IMR-90 (cell line): ENCODE results near the gene NUAK1. TPM values are rescaled to one million over a fixed set of nuclear protein-coding genes. Genes with fewer than 3 reads are reported as not detected.

Experiments used
- ATAC-seq: fragments of 200-7000 bp; cut with Tn5 transposase; 2 replicates; pipeline ENCODE4 v1.9.1; 2020; ENCODE audit warnings: low read depth, mild to moderate bottlenecking, moderate library complexity
- BruUV-seq: library from RNA; stranded (reverse); fragments of 400-500 nt; replicated peaks from 2 replicates; lab custom pipeline; 2021; lab: Mats Ljungman, UMichigan
- CTCF ChIA-PET: fragments of 300-600 bp; formaldehyde crosslinking; extraction: SDS; loops from one replicate; lab custom pipeline; 2021; ENCODE audit warnings: antibody characterized with exemption; lab: Yijun Ruan, JAX
- POLR2A ChIA-PET: fragments of 300-600 bp; sonication (Branson Sonifier 250); formaldehyde crosslinking; loops from one replicate; lab custom pipeline; 2022; ENCODE audit warnings: antibody characterized with exemption; ENCODE audit not compliant: unreplicated experiment; lab: Charles Lee
- DNase-seq: peaks from one replicate; pipeline ENCODE4 v3.0.0; 2013
- H2AFZ ChIP-seq: replicated peaks from 2 replicates; pipeline ENCODE3; 2013; ENCODE audit warnings: low read length, mild to moderate bottlenecking; ENCODE audit not compliant: poor library complexity
- H2AK5ac ChIP-seq: 2 replicates; pipeline ENCODE4 v1.6.1; 2013; ENCODE audit warnings: low read depth, low read length, inconsistent platforms
- H2AK9ac ChIP-seq: replicated peaks from 2 replicates; pipeline ENCODE3; 2013; ENCODE audit warnings: mild to moderate bottlenecking, low read depth, low read length, moderate library complexity; ENCODE audit not compliant: poor library complexity
- H2BK120ac ChIP-seq: 2 replicates; pipeline ENCODE4 v1.6.1; 2013; ENCODE audit warnings: low read depth, low read length, inconsistent platforms
- H2BK15ac ChIP-seq: 3 replicates; pipeline ENCODE4 v1.6.1; 2013; ENCODE audit warnings: low read depth, low read length, inconsistent platforms
- H2BK20ac ChIP-seq: 2 replicates; pipeline ENCODE4 v1.6.1; 2013; ENCODE audit warnings: low read depth, mild to moderate bottlenecking, inconsistent platforms, low read length, moderate library complexity
- H2BK5ac ChIP-seq: 2 replicates; pipeline ENCODE4 v1.6.1; 2013; ENCODE audit warnings: mild to moderate bottlenecking, low read depth, low read length, inconsistent platforms; ENCODE audit not compliant: poor library complexity, severe bottlenecking
- H3K14ac ChIP-seq: replicated peaks from 2 replicates; pipeline ENCODE4 v1.6.1; 2013; ENCODE audit warnings: low read depth, low read length, inconsistent platforms
- H3K18ac ChIP-seq: 2 replicates; pipeline ENCODE4 v1.6.1; 2013; ENCODE audit warnings: low read depth, low read length, control low read depth
- H3K23ac ChIP-seq: 2 replicates; pipeline ENCODE4 v1.6.1; 2013; ENCODE audit warnings: low read depth, low read length, inconsistent platforms
- H3K27ac ChIP-seq: 2 replicates; pipeline ENCODE4 v1.5.1; 2013; ENCODE audit warnings: mild to moderate bottlenecking, control low read depth, low read length; ENCODE audit not compliant: insufficient read depth
- H3K27me3 ChIP-seq: 2 replicates; pipeline ENCODE4 v1.6.1; 2013; ENCODE audit warnings: low read length; ENCODE audit not compliant: control insufficient read depth, insufficient read depth
- H3K36me3 ChIP-seq: 2 replicates; pipeline ENCODE4 v1.6.1; 2013; ENCODE audit warnings: low read length, mixed read lengths; ENCODE audit not compliant: control insufficient read depth, insufficient read depth
- H3K4ac ChIP-seq: 2 replicates; pipeline ENCODE4 v1.6.1; 2013; ENCODE audit warnings: low read depth, low read length, inconsistent platforms
- H3K4me1 ChIP-seq: 2 replicates; pipeline ENCODE4 v1.6.1; 2013; ENCODE audit warnings: low read length, mixed read lengths; ENCODE audit not compliant: control insufficient read depth, insufficient read depth
- H3K4me2 ChIP-seq: 2 replicates; pipeline ENCODE4 v1.6.1; 2013; ENCODE audit warnings: low read depth, mild to moderate bottlenecking, control low read depth, low read length, moderate library complexity
- H3K4me3 ChIP-seq: 2 replicates; pipeline ENCODE4 v1.5.1; 2013; ENCODE audit warnings: low read depth, mild to moderate bottlenecking, control low read depth, low read length, moderate library complexity; ENCODE audit not compliant: insufficient read depth
- H3K56ac ChIP-seq: 2 replicates; pipeline ENCODE4 v1.6.1; 2013; ENCODE audit warnings: low read length, inconsistent platforms; ENCODE audit not compliant: insufficient read depth; ENCODE audit errors: extremely low read depth
- H3K79me1 ChIP-seq, 2 experiments: 2 replicates each; pipeline ENCODE4 v1.6.1; 2013; ENCODE audit warnings: low read length in 2 of 2, inconsistent platforms in 1 of 2, low read depth in 1 of 2
- H3K9ac ChIP-seq: 2 replicates; pipeline ENCODE4 v1.6.1; 2013; ENCODE audit warnings: low read depth, low read length, control low read depth
- H3K9me1 ChIP-seq: 2 replicates; pipeline ENCODE4 v1.6.1; 2013; ENCODE audit warnings: low read length, inconsistent platforms; ENCODE audit not compliant: insufficient read depth
- H3K9me3 ChIP-seq: 2 replicates; pipeline ENCODE4 v1.6.1; 2013; ENCODE audit warnings: low read length; ENCODE audit not compliant: control insufficient read depth, insufficient read depth
- H4K20me1 ChIP-seq: 2 replicates; pipeline ENCODE4 v1.6.1; 2013; ENCODE audit warnings: low read length, inconsistent platforms; ENCODE audit not compliant: insufficient read depth
- H4K5ac ChIP-seq: 2 replicates; pipeline ENCODE4 v1.6.1; 2013; ENCODE audit warnings: mild to moderate bottlenecking, low read depth, low read length, control low read depth
- H4K8ac ChIP-seq, 2 experiments: 2 replicates each; pipeline ENCODE4 v1.6.1; 2013; ENCODE audit warnings: low read depth in 2 of 2, low read length in 2 of 2, control low read depth in 1 of 2, inconsistent platforms in 1 of 2
- H4K91ac ChIP-seq: 2 replicates; pipeline ENCODE4 v1.6.1; 2013; ENCODE audit warnings: low read depth, low read length, inconsistent platforms; ENCODE audit not compliant: insufficient read depth
- CHD1 ChIP-seq: IDR thresholded peaks from 2 replicates; pipeline ENCODE4 v1.6.1; 2012; ENCODE audit warnings: low read depth, low read length, improper control_type of control experiment
- FOS ChIP-seq: fragments of 150-350 bp; IDR thresholded peaks from 2 replicates; pipeline ENCODE4 v1.6.1; 2016; ENCODE audit warnings: low read depth, low read length
- MAZ ChIP-seq: IDR thresholded peaks from 2 replicates; pipeline ENCODE4 v1.6.1; 2012; ENCODE audit warnings: low read depth, mild to moderate bottlenecking, low read length, improper control_type of control experiment, moderate library complexity, borderline replicate concordance
- MXI1 ChIP-seq: IDR thresholded peaks from 2 replicates; pipeline ENCODE4 v1.6.1; 2012; ENCODE audit warnings: low read depth, mild to moderate bottlenecking, low read length, moderate library complexity, borderline replicate concordance
- RCOR1 ChIP-seq: IDR thresholded peaks from 2 replicates; pipeline ENCODE4 v1.6.1; 2012; ENCODE audit warnings: mild to moderate bottlenecking, low read length, improper control_type of control experiment; ENCODE audit not compliant: insufficient replicate concordance
- SMC3 ChIP-seq: fragments of 150-350 bp; IDR thresholded peaks from 2 replicates; pipeline ENCODE4 v1.6.1; 2016; ENCODE audit warnings: low read depth, mild to moderate bottlenecking, antibody characterized with exemption, low read length, moderate library complexity
- WGBS, 2 experiments: methylation state at CpG; one replicate each; pipeline versions ENCODE4 v1.1.5 to v1.1.7; 2013; ENCODE audit warnings: missing lambda C conversion rate in 2 of 2; ENCODE audit not compliant: insufficient read length in 1 of 2; ENCODE audit errors: extremely low coverage in 2 of 2; 5-methylcytosine and 5-hydroxymethylcytosine counted together
- dilution Hi-C: fragments of 300-500 bp; cut with HindIII; formaldehyde crosslinking; loops from one replicate; pipeline ENCODE4 v1.14.3; 2018; ENCODE audit warnings: low sequenced_read_pairs; ENCODE audit not compliant: unreplicated experiment
- in situ Hi-C: fragments of 300-500 bp; cut with MboI; formaldehyde crosslinking; loops from 3 replicates; pipeline ENCODE4 v1.14.3; 2019; ENCODE audit warnings: low sequenced_read_pairs, inconsistent platforms, mixed read lengths
- intact Hi-C: fragments of 100-400 bp; cut with micrococcal nuclease; formaldehyde crosslinking; loops from 2 replicates; pipeline ENCODE4 v1.10.0; 2022
- polyA plus RNA-seq, 3 experiments: library from polyadenylated mRNA; depleted of rRNA; stranded (reverse); fragments of >200 nt; gene quantifications; 2 replicates each; pipeline ENCODE4 v1.2.3, GENCODE V29; 2012; ENCODE audit warnings: low replicate concordance in 1 of 3
- total RNA-seq: library from RNA; depleted of rRNA; stranded (reverse); fragments of >200 nt; gene quantifications from 2 replicates; pipeline ENCODE4 v1.2.3, GENCODE V29; 2012
- TF ChIP-seq, protein P1 (sequence below): conservative IDR thresholded peaks from 2 replicates; pipeline ENCODE4 v1.5.1; 2012; ENCODE audit warnings: mild to moderate bottlenecking, low read depth, low read length, improper control_type of control experiment

NUAK1 gene
- total and polyA plus RNA-seq, 2 of the 4 experiments (the other 2 are of a cell fraction), result 4.8 to 8.8 TPM

- dilution Hi-C loops (no loop called here), in situ Hi-C loops (no loop called here), intact Hi-C loops (no loop called here)
- peak overlapping the region; percentile 15 for H3K18ac ChIP-seq
- no peaks in the 10 kb centered on the region for H3K27me3 ChIP-seq
- H2BK15ac ChIP-seq, result peak overlapping the region; percentile 64; the same call in 2 of the 3 replicates
- ChIA-PET CTCF (interaction anchor here (0.6 to 1.0 kb wide), 4 partner anchors 84 to 719 kb away, joined by 3 to 4 read pairs (median 4); no protein-coding TSS in a partner anchor), POLR2A (no interaction called here)
- H3K79me1 ChIP-seq, result peaks cover 27 to 67% of the 10 kb centered on the region in 2 experiments
- peak overlapping the region; percentile 52 for H2BK5ac ChIP-seq
- peak overlapping the region; percentile 95 for H3K4me3 ChIP-seq
- H2AK5ac ChIP-seq, result peak overlapping the region; percentile 88
- peak overlapping the region; percentile 93 for H3K4ac ChIP-seq
- peak overlapping the region; percentile 81 for H4K91ac ChIP-seq
- H2BK20ac ChIP-seq, result no peak overlapping the region
- peak overlapping the region; percentile 17 for H4K5ac ChIP-seq
- H2BK120ac ChIP-seq, result peak overlapping the region; percentile 65
- TF ChIP-seq SMC3 (no peak), MAZ (peak; percentile 51; the same call in 1 of the 2 replicates), CHD1 (0 out of 2 replicates have a peak, but pooled peaks have one; percentile 56), FOS (peak; percentile 70), MXI1 (no peak), RCOR1 (no peak)
- TF ChIP-seq, protein P1, sequence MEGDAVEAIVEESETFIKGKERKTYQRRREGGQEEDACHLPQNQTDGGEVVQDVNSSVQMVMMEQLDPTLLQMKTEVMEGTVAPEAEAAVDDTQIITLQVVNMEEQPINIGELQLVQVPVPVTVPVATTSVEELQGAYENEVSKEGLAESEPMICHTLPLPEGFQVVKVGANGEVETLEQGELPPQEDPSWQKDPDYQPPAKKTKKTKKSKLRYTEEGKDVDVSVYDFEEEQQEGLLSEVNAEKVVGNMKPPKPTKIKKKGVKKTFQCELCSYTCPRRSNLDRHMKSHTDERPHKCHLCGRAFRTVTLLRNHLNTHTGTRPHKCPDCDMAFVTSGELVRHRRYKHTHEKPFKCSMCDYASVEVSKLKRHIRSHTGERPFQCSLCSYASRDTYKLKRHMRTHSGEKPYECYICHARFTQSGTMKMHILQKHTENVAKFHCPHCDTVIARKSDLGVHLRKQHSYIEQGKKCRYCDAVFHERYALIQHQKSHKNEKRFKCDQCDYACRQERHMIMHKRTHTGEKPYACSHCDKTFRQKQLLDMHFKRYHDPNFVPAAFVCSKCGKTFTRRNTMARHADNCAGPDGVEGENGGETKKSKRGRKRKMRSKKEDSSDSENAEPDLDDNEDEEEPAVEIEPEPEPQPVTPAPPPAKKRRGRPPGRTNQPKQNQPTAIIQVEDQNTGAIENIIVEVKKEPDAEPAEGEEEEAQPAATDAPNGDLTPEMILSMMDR, result no peak
- H4K20me1 ChIP-seq, result peaks cover 10% of the 10 kb centered on the region; the same call in 1 of the 2 replicates
- no peaks in the 10 kb centered on the region for H3K9me3 ChIP-seq
- H3K27ac ChIP-seq, result peak overlapping the region; percentile 82
- H3K4me1 ChIP-seq, result peaks cover 14% of the 10 kb centered on the region
- ATAC-seq (peak; percentile 64), DNase-seq (peak; percentile 66)
- H3K14ac ChIP-seq, result peak overlapping the region; percentile 91
- no TSS peak for BruUV-seq
- H4K8ac ChIP-seq, result peak overlapping the region; percentile 90 to 96
- H2AK9ac ChIP-seq, result peak overlapping the region; percentile 95
- H3K36me3 ChIP-seq, result no peaks in the 10 kb centered on the region
- peak overlapping the region; percentile 94 for H3K23ac ChIP-seq
- H3K9ac ChIP-seq, result peak overlapping the region; percentile 87
- peak overlapping the region; percentile 92 for H2AFZ ChIP-seq
- H3K9me1 ChIP-seq, result peaks cover 3% of the 10 kb centered on the region
- peak overlapping the region; percentile 78 for H3K4me2 ChIP-seq
- peak overlapping the region; percentile 82 for H3K56ac ChIP-seq
- WGBS, 2 experiments, result 1% methylated on average over 23 of the region's 66 CpGs; no CpG with 5 or more reads in 1 of the 2 experiments
Observed at GRCh38 chr12:106139422-106140171, 843 bp upstream of the NUAK1 start.
